ENCODE data around the gene DNAJC10.

DNAJC10 gene

DNA sequence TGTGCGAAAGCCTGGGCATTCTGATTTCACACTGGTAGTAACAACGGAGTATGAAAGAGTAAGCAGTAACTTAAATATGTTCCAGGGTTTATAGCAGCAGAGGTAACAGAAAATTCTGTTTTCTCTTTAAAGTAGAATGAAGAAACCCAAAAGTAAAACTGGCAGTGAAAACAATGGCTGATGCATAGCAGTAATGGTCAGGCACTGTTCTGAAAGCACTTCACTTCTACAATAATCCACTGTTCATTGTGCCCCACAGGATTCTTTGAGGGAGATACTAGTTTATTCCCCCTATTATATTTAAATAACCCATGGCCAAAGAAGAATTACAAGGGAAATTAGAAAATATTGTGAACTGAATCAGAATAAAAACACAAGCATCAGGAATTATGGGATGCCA, 9.3 kb upstream of the DNAJC10 start:
- no peak overlapping the region for H3K4me3 ChIP-seq (ENCODE audit: low read depth, low read length, poor library complexity, severe bottlenecking)
- H2AFZ ChIP-seq (ENCODE audit: low read length): no peak overlapping the region
- H4K20me1 ChIP-seq (ENCODE audit: insufficient read depth, low read length): no peaks in the 10 kb centered on the region
- H3K79me2 ChIP-seq (ENCODE audit: insufficient read depth, low read length): no peaks in the 10 kb centered on the region
- H3K9me2 ChIP-seq (ENCODE audit: low read depth, low read length): no peaks in the 10 kb centered on the region
- no peaks in the 10 kb centered on the region; the same call in 1 of the 2 replicates for H3K27me3 ChIP-seq (ENCODE audit: insufficient read depth, low read length)
- H3K36me3 ChIP-seq (ENCODE audit: insufficient read depth, low read length): no peaks in the 10 kb centered on the region
- H3K27ac ChIP-seq (ENCODE audit: low read depth, low read length, poor library complexity, severe bottlenecking): no peak overlapping the region
- H3F3A ChIP-seq (ENCODE audit: insufficient read depth, low read length): no peaks in the 10 kb centered on the region
- H3K9me3 ChIP-seq (ENCODE audit: low read length): no peaks in the 10 kb centered on the region
- TF ChIP-seq, protein P1, sequence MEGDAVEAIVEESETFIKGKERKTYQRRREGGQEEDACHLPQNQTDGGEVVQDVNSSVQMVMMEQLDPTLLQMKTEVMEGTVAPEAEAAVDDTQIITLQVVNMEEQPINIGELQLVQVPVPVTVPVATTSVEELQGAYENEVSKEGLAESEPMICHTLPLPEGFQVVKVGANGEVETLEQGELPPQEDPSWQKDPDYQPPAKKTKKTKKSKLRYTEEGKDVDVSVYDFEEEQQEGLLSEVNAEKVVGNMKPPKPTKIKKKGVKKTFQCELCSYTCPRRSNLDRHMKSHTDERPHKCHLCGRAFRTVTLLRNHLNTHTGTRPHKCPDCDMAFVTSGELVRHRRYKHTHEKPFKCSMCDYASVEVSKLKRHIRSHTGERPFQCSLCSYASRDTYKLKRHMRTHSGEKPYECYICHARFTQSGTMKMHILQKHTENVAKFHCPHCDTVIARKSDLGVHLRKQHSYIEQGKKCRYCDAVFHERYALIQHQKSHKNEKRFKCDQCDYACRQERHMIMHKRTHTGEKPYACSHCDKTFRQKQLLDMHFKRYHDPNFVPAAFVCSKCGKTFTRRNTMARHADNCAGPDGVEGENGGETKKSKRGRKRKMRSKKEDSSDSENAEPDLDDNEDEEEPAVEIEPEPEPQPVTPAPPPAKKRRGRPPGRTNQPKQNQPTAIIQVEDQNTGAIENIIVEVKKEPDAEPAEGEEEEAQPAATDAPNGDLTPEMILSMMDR (IDR thresholded peaks at IDR 0.05; ENCODE audit: low read length): no peak
- no peak for TF ChIP-seq EZH2 (IDR thresholded peaks at IDR 0.05; ENCODE audit: borderline replicate concordance, low read length)
- no peak overlapping the region for H3K4me2 ChIP-seq (ENCODE audit: low read length)
- H3K4me1 ChIP-seq (ENCODE audit: insufficient read depth, low read length, severe bottlenecking): no peaks in the 10 kb centered on the region
- H3K9ac ChIP-seq (ENCODE audit: low read length): no peak overlapping the region

DNA sequence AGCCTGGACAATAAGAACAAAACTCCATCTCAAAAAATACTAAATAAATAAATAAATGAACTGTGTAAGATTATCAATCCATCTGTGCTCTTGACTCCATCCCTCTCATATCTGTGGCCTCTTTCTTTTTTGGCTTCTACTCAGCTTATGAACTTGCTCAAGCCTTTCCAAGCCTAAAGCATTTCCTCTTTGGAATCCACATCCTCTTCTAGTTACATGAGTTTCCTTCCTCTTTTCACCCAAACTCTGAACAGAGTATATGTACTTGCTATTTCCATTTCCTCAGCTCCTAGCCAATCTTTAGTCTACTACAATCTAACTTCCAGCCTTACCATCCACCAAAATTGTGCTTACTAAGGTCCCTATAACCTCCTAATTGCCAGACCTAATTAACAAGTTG, 2.5 kb upstream of the DNAJC10 start:
- no peaks in the 10 kb centered on the region for H3K9me3 ChIP-seq (ENCODE audit: low read length)
- H3K79me2 ChIP-seq (ENCODE audit: insufficient read depth, low read length): peaks cover 6% of the 10 kb centered on the region; the same call in 1 of the 2 replicates
- H3K9ac ChIP-seq (ENCODE audit: low read length): no peak overlapping the region
- no peaks in the 10 kb centered on the region; the same call in 1 of the 2 replicates for H3K27me3 ChIP-seq (ENCODE audit: insufficient read depth, low read length)
- H4K20me1 ChIP-seq (ENCODE audit: insufficient read depth, low read length): no peaks in the 10 kb centered on the region
- TF ChIP-seq EZH2 (IDR thresholded peaks at IDR 0.05; ENCODE audit: borderline replicate concordance, low read length): no peak
- TF ChIP-seq, protein P1 (IDR thresholded peaks at IDR 0.05; ENCODE audit: low read length): no peak
- H3K4me1 ChIP-seq (ENCODE audit: insufficient read depth, low read length, severe bottlenecking): peaks cover 33% of the 10 kb centered on the region
- H3F3A ChIP-seq (ENCODE audit: insufficient read depth, low read length): 0 out of 2 replicates have a peak, but pooled peaks cover 5% of the 10 kb centered on the region
- no peak overlapping the region for H3K4me3 ChIP-seq (ENCODE audit: low read depth, low read length, poor library complexity, severe bottlenecking)
- no peak overlapping the region for H3K4me2 ChIP-seq (ENCODE audit: low read length)
- H3K9me2 ChIP-seq (ENCODE audit: low read depth, low read length): no peaks in the 10 kb centered on the region
- H3K27ac ChIP-seq (ENCODE audit: low read depth, low read length, poor library complexity, severe bottlenecking): no peak overlapping the region
- H2AFZ ChIP-seq (ENCODE audit: low read length): no peak overlapping the region
- H3K36me3 ChIP-seq (ENCODE audit: insufficient read depth, low read length): peaks cover 4% of the 10 kb centered on the region; the same call in 1 of the 2 replicates

DNA sequence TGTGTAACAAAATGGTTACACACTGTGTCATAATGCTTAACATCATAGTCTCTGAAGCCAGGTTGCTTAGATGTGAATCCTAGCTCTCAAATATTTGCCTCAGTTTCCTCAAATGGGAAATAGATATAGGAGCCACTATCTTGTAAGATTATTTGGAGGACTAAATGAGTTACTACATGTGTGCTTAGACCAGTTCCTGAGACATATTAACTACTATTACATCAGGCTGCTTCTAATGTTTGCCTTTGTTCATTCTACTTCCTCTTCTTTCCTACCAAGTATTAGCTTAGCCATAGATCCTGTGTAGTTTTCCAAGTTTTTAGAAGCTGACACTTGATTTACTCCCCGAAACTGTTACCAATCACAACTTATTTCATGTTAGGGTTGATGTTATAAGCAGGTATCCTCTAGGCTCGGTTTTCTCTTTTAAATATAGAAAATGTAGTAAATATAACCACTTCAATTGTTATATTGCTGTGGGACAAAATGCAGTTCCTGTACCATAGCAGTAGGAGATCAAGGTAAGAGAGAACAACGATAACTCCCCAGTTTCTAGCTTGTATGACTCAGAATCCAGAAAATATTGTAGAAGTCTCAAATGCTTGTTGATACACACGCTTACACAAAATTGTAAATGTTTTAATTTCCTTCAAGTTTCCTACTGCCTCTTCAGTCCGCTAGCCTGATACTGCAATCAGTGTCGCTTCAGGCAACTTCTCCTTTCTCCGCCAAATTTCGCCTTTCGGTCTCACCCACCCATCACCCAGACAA, 751 bp upstream of the DNAJC10 start:
- Histone ChIP-seq H3K36me3 (ENCODE audit: insufficient read depth, low read length) (peaks cover 11% of the 10 kb centered on the region), H3K4me2 (ENCODE audit: low read length) (peak overlapping the region; percentile 96), H3K9me2 (ENCODE audit: low read depth, low read length) (no peaks in the 10 kb centered on the region), H2AFZ (ENCODE audit: low read length) (peak overlapping the region; percentile 94), H3K4me3 (ENCODE audit: low read depth, low read length, poor library complexity, severe bottlenecking) (peak overlapping the region; percentile 79), H3F3A (ENCODE audit: insufficient read depth, low read length) (0 out of 2 replicates have a peak, but pooled peaks cover 5% of the 10 kb centered on the region), H3K9ac (ENCODE audit: low read length) (peak overlapping the region; percentile 79), H4K20me1 (ENCODE audit: insufficient read depth, low read length) (no peaks in the 10 kb centered on the region), H3K4me1 (ENCODE audit: insufficient read depth, low read length, severe bottlenecking) (peaks cover 40% of the 10 kb centered on the region), H3K79me2 (ENCODE audit: insufficient read depth, low read length) (peaks cover 9% of the 10 kb centered on the region; the same call in 1 of the 2 replicates), H3K27ac (ENCODE audit: low read depth, low read length, poor library complexity, severe bottlenecking) (peak overlapping the region; percentile 90), H3K27me3 (ENCODE audit: insufficient read depth, low read length) (no peaks in the 10 kb centered on the region; the same call in 1 of the 2 replicates), H3K9me3 (ENCODE audit: low read length) (no peaks in the 10 kb centered on the region)
- TF ChIP-seq, protein P1 (IDR thresholded peaks at IDR 0.05; ENCODE audit: low read length): no peak
- TF ChIP-seq EZH2 (IDR thresholded peaks at IDR 0.05; ENCODE audit: borderline replicate concordance, low read length): no peak

Measured in OCI-LY1 (cell line).